Jurkat, Clone E6-1 (cell line): Measurements from ENCODE around the gene ZNF365.
"Not testable (repeated sequence)": the region's sequence is repeated elsewhere in the genome, so short reads cannot be mapped to it uniquely, and the experiment has no call there.

Experiments used
- DNase-seq: peaks from one replicate; pipeline ENCODE4 v3.0.0-alpha.2; 2011; ENCODE audit warnings: low read depth, low spot score
- H3K4me3 ChIP-seq: 2 replicates; pipeline ENCODE4 v1.5.1; 2011; ENCODE audit warnings: mild to moderate bottlenecking, low read length, control low read depth, moderate library complexity

Gene ZNF365

GRCh38 chr10:62376071-62377025 lies 2.2 kb downstream of the ZNF365 start:
- no peak overlapping the region for H3K4me3 ChIP-seq
- no peak for DNase-seq

- DNase-seq = no peak
- H3K4me3 ChIP-seq = no peak overlapping the region
These were observed 2.9 kb downstream of the ZNF365 start for GRCh38 chr10:62377026-62377415.

- H3K4me3 ChIP-seq = no peak overlapping the region
- DNase-seq = no peak
These were observed 3.8 kb downstream of the ZNF365 start for GRCh38 chr10:62377966-62378365.

GRCh38 chr10:62378877-62379276 lies 4.7 kb downstream of the ZNF365 start:
- DNase-seq = not testable (repeated sequence)

GRCh38 chr10:62379394-62379793 lies 5.2 kb downstream of the ZNF365 start:
- H3K4me3 ChIP-seq = no peak overlapping the region
- DNase-seq = no peak

More at GRCh38 chr10:62378877-62379276, 4.7 kb downstream of the ZNF365 start:
- not testable (repeated sequence) for H3K4me3 ChIP-seq

GRCh38 chr10:62380016-62380415 lies 5.8 kb downstream of the ZNF365 start:
- no peak for DNase-seq
- no peak overlapping the region for H3K4me3 ChIP-seq

- no peak for DNase-seq
- H3K4me3 ChIP-seq = no peak overlapping the region
These were observed 7.4 kb downstream of the ZNF365 start for GRCh38 chr10:62381385-62382102.

GRCh38 chr10:62382831-62383230 lies 8.7 kb downstream of the ZNF365 start:
- DNase-seq = no peak
- H3K4me3 ChIP-seq = no peak overlapping the region

GRCh38 chr10:62384057-62384446 lies 9.9 kb downstream of the ZNF365 start:
- DNase-seq = no peak
- no peak overlapping the region for H3K4me3 ChIP-seq

GRCh38 chr10:62384447-62385081 lies 10.4 kb downstream of the ZNF365 start:
- DNase-seq = no peak
- H3K4me3 ChIP-seq = no peak overlapping the region

GRCh38 chr10:62386356-62387320 lies 12.5 kb downstream of the ZNF365 start:
- no peak for DNase-seq
- no peak overlapping the region for H3K4me3 ChIP-seq

GRCh38 chr10:62388328-62388727 lies 14.2 kb downstream of the ZNF365 start:
- H3K4me3 ChIP-seq = no peak overlapping the region
- DNase-seq = no peak

- no peak overlapping the region for H3K4me3 ChIP-seq
- DNase-seq = no peak
These were observed 16.5 kb downstream of the ZNF365 start for GRCh38 chr10:62390497-62391176.

- no peak overlapping the region for H3K4me3 ChIP-seq
- DNase-seq = no peak
These were observed 19.1 kb downstream of the ZNF365 start for GRCh38 chr10:62393237-62393636.

- no peak overlapping the region for H3K4me3 ChIP-seq
- DNase-seq = no peak
These were observed 20.4 kb downstream of the ZNF365 start for GRCh38 chr10:62394556-62395018.

GRCh38 chr10:62395892-62396291 lies 21.7 kb downstream of the ZNF365 start:
- H3K4me3 ChIP-seq = no peak overlapping the region
- no peak for DNase-seq

GRCh38 chr10:62396864-62397263 lies 22.7 kb downstream of the ZNF365 start:
- no peak for DNase-seq
- no peak overlapping the region for H3K4me3 ChIP-seq

- no peak for DNase-seq
- no peak overlapping the region for H3K4me3 ChIP-seq
These were observed 25.0 kb downstream of the ZNF365 start for GRCh38 chr10:62399211-62399610.
